ENCODE data around the gene STS. TPM values are rescaled to one million over a fixed set of nuclear protein-coding genes. Genes with fewer than 3 reads are reported as not detected.

The STS gene
- total and polyA plus RNA-seq, 4 experiments from 2014 or later: 0.04 to 1.7 (median 0.83) TPM

- peaks cover 0 to 7% (median 0%) of the 10 kb centered on the region in 8 donors for H3K9me3 Mint-ChIP-seq
- CTCF ChIA-PET (ENCODE audit: partially characterized antibody): interaction anchor here (1.1 to 1.8 kb wide), 2 partner anchors 13 to 15 kb away, joined by 3 to 5 read pairs; no protein-coding TSS in a partner anchor
- Histone ChIP-seq H3K4me1 (ENCODE audit: insufficient read depth, low read length) (peaks cover 16% of the 10 kb centered on the region), H3K36me3 (ENCODE audit: insufficient read depth, low read length) (no peaks in the 10 kb centered on the region), H3K9me3 (ENCODE audit: control insufficient read depth in 1 of 2, low read length in 2 of 2) (no peaks in the 10 kb centered on the region), H3K27me3 (ENCODE audit: insufficient read depth, low read length) (no peaks in the 10 kb centered on the region), H3K4me3 (ENCODE audit: low read length in 2 of 2) (peak within 1 kb of the TSS; percentile 57 to 99), H3K27ac (ENCODE audit: low read depth, low read length) (peak within 1 kb of the TSS; percentile 65)
- peaks cover 13 to 43% (median 20%) of the 10 kb centered on the region in 4 donors for H3K4me1 Mint-ChIP-seq
- peak; percentile 79 to 95 (median 94) for DNase-seq
- POLR2A ChIA-PET (ENCODE audit: partially characterized antibody): interaction anchor here (1.3 kb wide), 1 partner anchor 10 kb away, joined by 4 read pairs; no protein-coding TSS in a partner anchor
- intact Hi-C loops (cut with micrococcal nuclease): loop anchor here (1.0 to 5.0 kb wide), 2 partner anchors 64 to 779 kb away; partner anchors contain the start of gene PNPLA4
- peak within 1 kb of the TSS; percentile 92 to 96 (median 94) for H3K4me3 Mint-ChIP-seq
- H3K36me3 Mint-ChIP-seq: peaks cover 0 to 4% of the 10 kb centered on the region in 2 donors
- peak within 1 kb of the TSS; percentile 90 to 96 (median 94) for H3K27ac Mint-ChIP-seq
- H3K27me3 Mint-ChIP-seq: no peaks in the 10 kb centered on the region
Observed at GRCh38 chrX:7147978-7148854, 704 bp downstream of the STS start, which contains the start of gene PUDP. Gene PUDP (minus strand): TSS chrX:7148153. CDS start chrX:7148113, 40 bp downstream.

- H3K27ac ChIP-seq (ENCODE audit: low read depth, low read length): no peak overlapping the region
- H3K4me1 ChIP-seq (ENCODE audit: insufficient read depth, low read length): peaks cover 16% of the 10 kb centered on the region
- Mint-ChIP-seq H3K4me1 (peaks cover 11 to 33% (median 14%) of the 10 kb centered on the region in 4 donors), H3K27me3 (no peaks in the 10 kb centered on the region), H3K4me3 (peak overlapping the region in 6 of 8 donors; percentile 8 to 96 (median 81)), H3K36me3 (peaks cover 0 to 4% of the 10 kb centered on the region in 2 donors), H3K27ac (peak overlapping the region in 3 of 7 donors; percentile 35 to 68 (median 66)), H3K9me3 (peaks cover 0 to 7% (median 0%) of the 10 kb centered on the region in 8 donors)
- no peaks in the 10 kb centered on the region for H3K36me3 ChIP-seq (ENCODE audit: insufficient read depth, low read length)
- no peak overlapping the region for H3K4me3 ChIP-seq (ENCODE audit: low read length in 2 of 2)
- no peak for DNase-seq
- CTCF ChIA-PET (ENCODE audit: partially characterized antibody): no interaction called here
- intact Hi-C loops (cut with micrococcal nuclease): loop anchor here (5.0 kb wide), 1 partner anchor 778 kb away; the partner anchor contains the start of gene PNPLA4
- POLR2A ChIA-PET (ENCODE audit: partially characterized antibody): no interaction called here
- no peaks in the 10 kb centered on the region for H3K27me3 ChIP-seq (ENCODE audit: insufficient read depth, low read length)
- no peaks in the 10 kb centered on the region for H3K9me3 ChIP-seq (ENCODE audit: control insufficient read depth in 1 of 2, low read length in 2 of 2)
Observed at GRCh38 chrX:7149411-7149810, 1.9 kb downstream of the STS start.

- intact Hi-C loops (cut with micrococcal nuclease): no loop called here
- peak overlapping the region in 2 of 7 donors; percentile 8 to 88 for H3K27ac Mint-ChIP-seq
Observed at GRCh38 chrX:7153231-7153630, 5.7 kb downstream of the STS start.

GRCh38 chrX:7154041-7154597, 6.6 kb downstream of the STS start:
- no peaks in the 10 kb centered on the region for H3K27me3 Mint-ChIP-seq
- Histone ChIP-seq H3K27ac (ENCODE audit: low read depth, low read length) (no peak overlapping the region), H3K4me3 (ENCODE audit: low read length in 2 of 2) (no peak overlapping the region), H3K27me3 (ENCODE audit: insufficient read depth, low read length) (no peaks in the 10 kb centered on the region), H3K9me3 (ENCODE audit: control insufficient read depth in 1 of 2, low read length in 2 of 2) (no peaks in the 10 kb centered on the region), H3K4me1 (ENCODE audit: insufficient read depth, low read length) (no peaks in the 10 kb centered on the region), H3K36me3 (ENCODE audit: insufficient read depth, low read length) (no peaks in the 10 kb centered on the region)
- intact Hi-C loops (cut with micrococcal nuclease): no loop called here
- H3K4me1 Mint-ChIP-seq: peaks cover 0 to under 1% (median 0%) of the 10 kb centered on the region in 4 donors
- DNase-seq: no peak
- no peak overlapping the region for H3K27ac Mint-ChIP-seq
- H3K4me3 Mint-ChIP-seq: no peak overlapping the region
- ChIA-PET POLR2A (ENCODE audit: partially characterized antibody) (no interaction called here), CTCF (ENCODE audit: partially characterized antibody) (no interaction called here)
- peaks cover 0 to 3% (median 0%) of the 10 kb centered on the region in 8 donors for H3K9me3 Mint-ChIP-seq
- no peaks in the 10 kb centered on the region for H3K36me3 Mint-ChIP-seq

More at GRCh38 chrX:7153231-7153630, 5.7 kb downstream of the STS start:
- DNase-seq: no peak
- Histone ChIP-seq H3K4me1 (ENCODE audit: insufficient read depth, low read length) (peaks cover 6% of the 10 kb centered on the region), H3K9me3 (ENCODE audit: control insufficient read depth in 1 of 2, low read length in 2 of 2) (no peaks in the 10 kb centered on the region), H3K36me3 (ENCODE audit: insufficient read depth, low read length) (no peaks in the 10 kb centered on the region), H3K4me3 (ENCODE audit: low read length in 2 of 2) (no peak overlapping the region), H3K27me3 (ENCODE audit: insufficient read depth, low read length) (no peaks in the 10 kb centered on the region), H3K27ac (ENCODE audit: low read depth, low read length) (no peak overlapping the region)
- Mint-ChIP-seq H3K4me3 (no peak overlapping the region), H3K36me3 (peaks cover 0 to 3% of the 10 kb centered on the region in 2 donors), H3K9me3 (peaks cover 0 to 11% (median 0%) of the 10 kb centered on the region in 8 donors), H3K4me1 (peaks cover 0 to 7% (median 0%) of the 10 kb centered on the region in 4 donors), H3K27me3 (no peaks in the 10 kb centered on the region)
- ChIA-PET POLR2A (ENCODE audit: partially characterized antibody) (no interaction called here), CTCF (ENCODE audit: partially characterized antibody) (no interaction called here)

- Mint-ChIP-seq H3K27ac (no peak overlapping the region), H3K9me3 (peaks cover 0 to 3% (median 0%) of the 10 kb centered on the region in 8 donors), H3K36me3 (no peaks in the 10 kb centered on the region), H3K4me1 (no peaks in the 10 kb centered on the region), H3K4me3 (no peak overlapping the region), H3K27me3 (no peaks in the 10 kb centered on the region)
- DNase-seq: no peak
- ChIA-PET CTCF (ENCODE audit: partially characterized antibody) (no interaction called here), POLR2A (ENCODE audit: partially characterized antibody) (no interaction called here)
- Histone ChIP-seq H3K4me3 (ENCODE audit: low read length in 2 of 2) (no peak overlapping the region), H3K4me1 (ENCODE audit: insufficient read depth, low read length) (no peaks in the 10 kb centered on the region), H3K9me3 (ENCODE audit: control insufficient read depth in 1 of 2, low read length in 2 of 2) (no peaks in the 10 kb centered on the region), H3K27me3 (ENCODE audit: insufficient read depth, low read length) (no peaks in the 10 kb centered on the region), H3K36me3 (ENCODE audit: insufficient read depth, low read length) (no peaks in the 10 kb centered on the region), H3K27ac (ENCODE audit: low read depth, low read length) (no peak overlapping the region)
- intact Hi-C loops (cut with micrococcal nuclease): no loop called here
Observed at GRCh38 chrX:7155163-7155562, 7.7 kb downstream of the STS start.

GRCh38 chrX:7156879-7157278, 9.4 kb downstream of the STS start:
- Mint-ChIP-seq H3K27me3 (no peaks in the 10 kb centered on the region), H3K36me3 (no peaks in the 10 kb centered on the region), H3K27ac (no peak overlapping the region), H3K4me3 (no peak overlapping the region), H3K4me1 (no peaks in the 10 kb centered on the region), H3K9me3 (peaks cover 0 to 3% (median 0%) of the 10 kb centered on the region in 8 donors)
- DNase-seq: no peak
- H3K36me3 ChIP-seq (ENCODE audit: insufficient read depth, low read length): no peaks in the 10 kb centered on the region
- H3K27me3 ChIP-seq (ENCODE audit: insufficient read depth, low read length): no peaks in the 10 kb centered on the region
- POLR2A ChIA-PET (ENCODE audit: partially characterized antibody): no interaction called here
- CTCF ChIA-PET (ENCODE audit: partially characterized antibody): interaction anchor here (2.0 kb wide), 1 partner anchor 14 kb away, joined by 5 read pairs; no protein-coding TSS in a partner anchor
- no peak overlapping the region for H3K27ac ChIP-seq (ENCODE audit: low read depth, low read length)
- no peak overlapping the region for H3K4me3 ChIP-seq (ENCODE audit: low read length in 2 of 2)
- intact Hi-C loops (cut with micrococcal nuclease): no loop called here
- no peaks in the 10 kb centered on the region for H3K4me1 ChIP-seq (ENCODE audit: insufficient read depth, low read length)
- H3K9me3 ChIP-seq (ENCODE audit: control insufficient read depth in 1 of 2, low read length in 2 of 2): no peaks in the 10 kb centered on the region

- ChIA-PET POLR2A (ENCODE audit: partially characterized antibody) (interaction anchor here (0.9 kb wide), 1 partner anchor 13 kb away, joined by 5 read pairs; no protein-coding TSS in a partner anchor), CTCF (ENCODE audit: partially characterized antibody) (interaction anchor here (2.0 kb wide), 1 partner anchor 13 kb away, joined by 5 read pairs; no protein-coding TSS in a partner anchor)
- Mint-ChIP-seq H3K36me3 (no peaks in the 10 kb centered on the region), H3K4me1 (no peaks in the 10 kb centered on the region), H3K27me3 (no peaks in the 10 kb centered on the region), H3K9me3 (peaks cover 0 to 3% (median 0%) of the 10 kb centered on the region in 8 donors), H3K4me3 (no peak overlapping the region), H3K27ac (no peak overlapping the region)
- no peak overlapping the region for H3K4me3 ChIP-seq (ENCODE audit: low read length in 2 of 2)
- no peak overlapping the region for H3K27ac ChIP-seq (ENCODE audit: low read depth, low read length)
- no peaks in the 10 kb centered on the region for H3K9me3 ChIP-seq (ENCODE audit: control insufficient read depth in 1 of 2, low read length in 2 of 2)
- no peak for DNase-seq
- intact Hi-C loops (cut with micrococcal nuclease): no loop called here
- H3K36me3 ChIP-seq (ENCODE audit: insufficient read depth, low read length): no peaks in the 10 kb centered on the region
- H3K27me3 ChIP-seq (ENCODE audit: insufficient read depth, low read length): no peaks in the 10 kb centered on the region
- no peaks in the 10 kb centered on the region for H3K4me1 ChIP-seq (ENCODE audit: insufficient read depth, low read length)
Observed at GRCh38 chrX:7158468-7158990, 11.0 kb downstream of the STS start.

Data from CD4-positive, alpha-beta memory T cell (primary cell).